HEK293 (cell line): ENCODE data around the gene VRK2.

Experiments used
- CTCF ChIA-PET: fragments of 350-600 bp; formaldehyde crosslinking; extraction: SDS; loops from one replicate; lab custom pipeline; 2021; ENCODE audit warnings: antibody characterized with exemption; lab: Yijun Ruan, JAX
- POLR2A ChIA-PET: fragments of 300-600 bp; formaldehyde crosslinking; extraction: SDS; loops from one replicate; lab custom pipeline; 2020; ENCODE audit warnings: antibody characterized with exemption, inconsistent platforms; lab: Yijun Ruan, JAX
- H3K27ac ChIP-seq: fragments of 200-500 bp; sonication (Bioruptor generic); 2 replicates; pipeline ENCODE4 v1.5.1; 2014; ENCODE audit warnings: low read depth, low read length, control low read depth, inconsistent platforms; ENCODE audit errors: extremely low read depth
- H3K36me3 ChIP-seq, 2 experiments: fragments of 200-500 bp in 1 of 2; sonication (Bioruptor generic) in 1 of 2; 1 replicate in 1 of 2; 2 replicates in 1 of 2; pipeline ENCODE4 v1.5.1; 2014 to 2017; ENCODE audit warnings: inconsistent platforms in 2 of 2, low read length in 2 of 2; ENCODE audit not compliant: control insufficient read depth in 2 of 2, insufficient read depth in 1 of 2
- H3K4me1 ChIP-seq: fragments of 200-500 bp; sonication (Bioruptor generic); 2 replicates; pipeline ENCODE4 v1.5.1; 2014; ENCODE audit warnings: mild to moderate bottlenecking, low read length, inconsistent platforms; ENCODE audit not compliant: control insufficient read depth, insufficient read depth
- H3K4me3 ChIP-seq: 2 replicates; pipeline ENCODE4 v1.5.1; 2011; ENCODE audit warnings: low read depth, mild to moderate bottlenecking, control low read depth, low read length, moderate library complexity
- H3K9me3 ChIP-seq: fragments of 200-500 bp; sonication (Bioruptor generic); 2 replicates; pipeline ENCODE4 v1.5.1; 2014; ENCODE audit warnings: low read depth, low read length, inconsistent platforms; ENCODE audit not compliant: control insufficient read depth, insufficient read depth
- ATF2 ChIP-seq: fragments of 450-650 bp; formaldehyde crosslinking; IDR thresholded peaks from 2 replicates; pipeline ENCODE4 v1.5.1; 2016; ENCODE audit warnings: missing biosample characterization, missing genetic modification characterization, low read depth
- HOXD13 ChIP-seq: sonication (generic); formaldehyde crosslinking; IDR thresholded peaks from 2 replicates; pipeline ENCODE4 v1.8.0; 2022; ENCODE audit warnings: missing genetic modification reagents, borderline replicate concordance
- IKZF3 ChIP-seq: fragments of 450-650 bp; IDR thresholded peaks from 2 replicates; pipeline ENCODE4 v1.5.0; 2018; ENCODE audit warnings: missing biosample characterization, mild to moderate bottlenecking, missing genetic modification characterization, moderate library complexity
- KLF10 ChIP-seq: fragments of 450-650 bp; IDR thresholded peaks from 2 replicates; pipeline ENCODE4 v1.5.1; 2018; ENCODE audit warnings: missing biosample characterization, mild to moderate bottlenecking, missing genetic modification characterization
- KLF17 ChIP-seq: fragments of 450-650 bp; formaldehyde crosslinking; IDR thresholded peaks from 2 replicates; pipeline ENCODE4 v1.5.1; 2016; ENCODE audit warnings: missing biosample characterization, missing genetic modification characterization
- PATZ1 ChIP-seq: fragments of 450-650 bp; formaldehyde crosslinking; IDR thresholded peaks from 2 replicates; pipeline ENCODE4 v1.5.1; 2016; ENCODE audit warnings: missing biosample characterization, missing genetic modification characterization
- PRDM1 ChIP-seq: fragments of 450-650 bp; formaldehyde crosslinking; IDR thresholded peaks from 2 replicates; pipeline ENCODE4; 2016; ENCODE audit warnings: missing biosample characterization, missing genetic modification characterization
- PRDM6 ChIP-seq: fragments of 450-650 bp; formaldehyde crosslinking; IDR thresholded peaks from 2 replicates; pipeline ENCODE4 v1.5.1; 2017; ENCODE audit warnings: missing biosample characterization, missing genetic modification characterization
- SCRT2 ChIP-seq: fragments of 450-650 bp; formaldehyde crosslinking; IDR thresholded peaks from 2 replicates; pipeline ENCODE4 v1.5.1; 2016; ENCODE audit warnings: missing biosample characterization, missing genetic modification characterization
- ZBTB44 ChIP-seq: fragments of 450-650 bp; IDR thresholded peaks from 2 replicates; pipeline ENCODE4 v1.5.1; 2018; ENCODE audit warnings: missing biosample characterization, mild to moderate bottlenecking, missing genetic modification characterization
- ZNF211 ChIP-seq: fragments of 450-650 bp; formaldehyde crosslinking; IDR thresholded peaks from 2 replicates; pipeline ENCODE4 v1.5.1; 2016; ENCODE audit warnings: low read depth, missing biosample characterization, missing genetic modification characterization
- ZNF214 ChIP-seq: fragments of 450-650 bp; formaldehyde crosslinking; IDR thresholded peaks from 2 replicates; pipeline ENCODE4 v1.5.1; 2017; ENCODE audit warnings: missing biosample characterization, mild to moderate bottlenecking, missing genetic modification characterization, borderline replicate concordance
- ZNF362 ChIP-seq: fragments of 450-650 bp; formaldehyde crosslinking; IDR thresholded peaks from 2 replicates; pipeline ENCODE4 v1.5.1; 2016; ENCODE audit warnings: missing biosample characterization, missing genetic modification characterization
- ZNF366 ChIP-seq: fragments of 450-650 bp; formaldehyde crosslinking; conservative IDR thresholded peaks from 2 replicates; pipeline ENCODE4 v1.5.1; 2016; ENCODE audit warnings: missing biosample characterization, missing genetic modification characterization
- ZNF37A ChIP-seq: fragments of 450-650 bp; IDR thresholded peaks from 2 replicates; pipeline ENCODE4 v1.5.1; 2018; ENCODE audit warnings: missing biosample characterization, missing genetic modification characterization
- ZNF398 ChIP-seq: fragments of 450-650 bp; formaldehyde crosslinking; IDR thresholded peaks from 2 replicates; pipeline ENCODE4 v1.5.1; 2017; ENCODE audit warnings: missing biosample characterization, missing genetic modification characterization
- ZNF501 ChIP-seq: fragments of 450-650 bp; formaldehyde crosslinking; IDR thresholded peaks from 2 replicates; pipeline ENCODE4 v1.5.1; 2016; ENCODE audit warnings: missing biosample characterization, missing genetic modification characterization
- ZNF521 ChIP-seq: fragments of 450-650 bp; formaldehyde crosslinking; IDR thresholded peaks from 2 replicates; pipeline ENCODE4 v1.5.1; 2017; ENCODE audit warnings: missing biosample characterization, mild to moderate bottlenecking, missing genetic modification characterization
- ZNF544 ChIP-seq: fragments of 450-650 bp; formaldehyde crosslinking; IDR thresholded peaks from 2 replicates; pipeline ENCODE4 v1.5.0; 2017; ENCODE audit warnings: missing biosample characterization, missing genetic modification characterization
- ZNF549 ChIP-seq: fragments of 450-650 bp; IDR thresholded peaks from 2 replicates; pipeline ENCODE4 v1.5.1; 2018; ENCODE audit warnings: missing biosample characterization, missing genetic modification characterization, mild to moderate bottlenecking, inconsistent platforms, moderate library complexity
- ZNF555 ChIP-seq: fragments of 450-650 bp; formaldehyde crosslinking; conservative IDR thresholded peaks from 2 replicates; pipeline ENCODE4 v1.5.1; 2017; ENCODE audit warnings: missing biosample characterization, mild to moderate bottlenecking, missing genetic modification characterization, inconsistent platforms
- ZNF600 ChIP-seq: fragments of 450-650 bp; formaldehyde crosslinking; IDR thresholded peaks from 2 replicates; pipeline ENCODE4 v1.5.1; 2016; ENCODE audit warnings: missing biosample characterization, missing genetic modification characterization
- ZNF629 ChIP-seq: fragments of 450-650 bp; formaldehyde crosslinking; IDR thresholded peaks from 2 replicates; pipeline ENCODE4 v1.5.1; 2017; ENCODE audit warnings: missing biosample characterization, missing genetic modification characterization
- ZNF660 ChIP-seq: fragments of 450-650 bp; IDR thresholded peaks from 2 replicates; pipeline ENCODE4 v1.5.1; 2018; ENCODE audit warnings: missing biosample characterization, mild to moderate bottlenecking, missing genetic modification characterization
- ZNF677 ChIP-seq: fragments of 450-650 bp; IDR thresholded peaks from 2 replicates; pipeline ENCODE4 v1.5.0; 2018; ENCODE audit warnings: missing biosample characterization, mild to moderate bottlenecking, missing genetic modification characterization, moderate library complexity
- ZNF830 ChIP-seq: fragments of 450-650 bp; IDR thresholded peaks from 2 replicates; pipeline ENCODE4 v1.5.0; 2018; ENCODE audit warnings: missing biosample characterization, missing genetic modification characterization, low read depth, mild to moderate bottlenecking, moderate library complexity
- ZNF843 ChIP-seq: fragments of 450-650 bp; formaldehyde crosslinking; IDR thresholded peaks from 2 replicates; pipeline ENCODE4 v1.5.1; 2016; ENCODE audit warnings: missing biosample characterization, missing genetic modification characterization

Gene VRK2

GRCh38 chr2:58042486-58042970 lies 4.1 kb upstream of the VRK2 start:
- Histone ChIP-seq H3K9me3 (no peaks in the 10 kb centered on the region), H3K36me3 (no peaks in the 10 kb centered on the region), H3K4me3 (no peak overlapping the region), H3K27ac (no peak overlapping the region), H3K4me1 (peaks cover 4% of the 10 kb centered on the region; the same call in 1 of the 2 replicates)
- CTCF ChIA-PET: interaction anchor here (0.6 kb wide), 1 partner anchor 16 kb away, joined by 3 read pairs; no protein-coding TSS in a partner anchor
- POLR2A ChIA-PET: no interaction called here
- TF ChIP-seq ZNF549 (tag by site-specific recombination) (peak; percentile 79), ZNF366 (peak; percentile 65), ZNF362 (tag by site-specific recombination) (peak; percentile 93), PATZ1 (no peak), PRDM6 (tag by site-specific recombination) (peak; percentile 91), KLF10 (tag by site-specific recombination) (peak; percentile 67), ZNF501 (tag by site-specific recombination) (no peak), ZNF544 (tag by site-specific recombination) (peak; percentile 94), ZBTB44 (tag by site-specific recombination) (peak; percentile 74; the same call in 1 of the 2 replicates), ZNF521 (tag by site-specific recombination) (no peak), ZNF830 (tag by site-specific recombination) (peak; percentile 73), ZNF629 (tag by site-specific recombination) (peak; percentile 32; the same call in 1 of the 2 replicates), ZNF37A (peak; percentile 69; the same call in 1 of the 2 replicates), SCRT2 (0 out of 2 replicates have a peak, but pooled peaks have one; percentile 15), ZNF555 (tag by site-specific recombination) (no peak), ZNF398 (tag by site-specific recombination) (no peak), PRDM1 (tag by site-specific recombination) (peak; percentile 62), ZNF600 (tag by site-specific recombination) (0 out of 2 replicates have a peak, but pooled peaks have one; percentile 39), ZNF660 (tag by site-specific recombination) (peak; percentile 98), ZNF214 (tag by site-specific recombination) (peak; percentile 50; the same call in 1 of the 2 replicates), ZNF677 (0 out of 2 replicates have a peak, but pooled peaks have one; percentile 26), KLF17 (tag by site-specific recombination) (no peak), HOXD13 (CRISPR knock-in tag) (peak; percentile 82), ATF2 (tag by site-specific recombination) (no peak), ZNF843 (tag by site-specific recombination) (no peak), IKZF3 (tag by site-specific recombination) (0 out of 2 replicates have a peak, but pooled peaks have one; percentile 23), ZNF211 (no peak)
